HG02970 (cell line): ENCODE results near the gene DPP10.
"Not testable (repeated sequence)": the region's sequence is repeated elsewhere in the genome, so short reads cannot be mapped to it uniquely, and the experiment has no call there.

Experiments
- ATAC-seq: cut with Tn5 transposase; IDR thresholded peaks from one replicate; pipeline ENCODE4 v1.9.1; 2021; ENCODE audit warnings: mild to moderate bottlenecking, moderate library complexity, moderate number of reproducible peaks; ENCODE audit not compliant: unreplicated experiment, low FRiP score

The DPP10 gene

DNA sequence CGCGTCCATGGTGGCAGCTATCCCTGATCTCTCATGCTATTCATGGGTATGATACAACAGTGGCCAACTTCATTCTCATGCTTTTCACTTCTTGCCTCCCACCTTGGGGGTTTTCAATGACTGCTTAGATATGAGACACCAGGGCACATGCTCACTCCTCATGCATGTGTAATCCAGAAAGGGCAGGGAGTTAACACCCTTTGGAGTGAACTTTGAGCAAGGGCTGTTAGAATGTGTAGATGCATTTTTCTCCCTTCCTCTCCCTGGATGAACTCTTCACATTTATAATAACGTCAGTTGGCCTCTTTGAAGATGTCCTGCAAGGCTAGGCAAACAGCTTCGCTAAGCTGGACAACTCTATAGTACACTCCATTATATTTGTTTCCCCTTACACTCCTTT is 56.7 kb downstream of the DPP10 start:
- no peak for ATAC-seq

DNA sequence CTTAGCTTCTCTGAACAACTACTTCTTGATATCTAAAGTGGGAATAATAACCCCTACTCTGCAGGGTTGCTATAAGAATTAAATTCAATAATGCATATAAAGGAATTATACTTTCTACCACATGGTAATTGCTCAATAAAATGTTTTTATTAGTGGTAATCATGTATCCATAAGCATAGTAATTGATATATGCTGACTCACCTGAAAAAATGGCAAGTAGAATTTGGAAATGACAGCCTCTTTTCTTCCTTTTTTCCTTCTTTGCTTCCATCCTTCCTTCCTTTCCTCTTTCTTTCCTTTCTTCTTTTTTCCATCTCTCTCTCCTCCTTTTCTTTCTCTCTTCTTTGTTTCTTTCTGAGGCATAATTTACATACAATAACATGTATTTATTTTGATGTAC is 65.3 kb downstream of the DPP10 start:
- ATAC-seq, result no peak

DNA sequence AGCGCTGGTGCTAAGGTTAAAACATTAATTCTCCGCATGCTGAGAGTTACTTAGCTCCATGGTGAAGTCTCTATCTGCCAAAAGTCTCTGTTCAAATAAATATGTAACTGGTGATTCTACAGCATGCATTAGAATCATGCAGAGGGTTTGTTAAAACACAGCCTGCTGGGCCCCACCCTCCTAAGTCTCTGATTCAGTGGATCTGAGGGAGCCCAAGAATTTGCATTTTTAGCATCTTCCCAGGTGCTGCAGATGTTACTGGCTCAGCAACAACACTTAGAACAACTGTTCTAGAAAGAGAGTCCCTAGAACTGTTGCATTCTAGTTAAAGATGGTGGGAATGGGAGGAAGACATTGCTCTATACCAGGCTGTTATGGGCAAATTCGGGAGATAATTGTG is 73.4 kb downstream of the DPP10 start:
- ATAC-seq, result no peak

DNA sequence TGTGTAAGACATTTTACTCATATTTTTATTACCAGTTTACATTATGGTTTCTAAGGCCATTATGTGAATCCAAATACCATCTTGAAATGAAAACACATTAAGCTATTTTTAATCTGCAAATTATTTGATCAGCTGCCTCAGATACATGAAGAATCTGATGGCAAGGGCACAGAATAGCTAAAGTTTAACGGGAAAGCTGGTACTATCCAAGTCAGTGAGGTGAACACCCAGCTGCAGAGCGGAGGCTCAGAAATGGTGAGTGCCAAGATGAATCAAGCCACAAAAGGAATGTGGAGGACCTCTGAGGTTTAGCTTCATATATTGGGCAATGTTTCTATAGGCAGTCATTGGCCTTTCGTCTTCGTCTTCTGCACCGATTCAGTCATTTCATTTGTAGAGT is 75.1 kb downstream of the DPP10 start:
- no peak for ATAC-seq

DNA sequence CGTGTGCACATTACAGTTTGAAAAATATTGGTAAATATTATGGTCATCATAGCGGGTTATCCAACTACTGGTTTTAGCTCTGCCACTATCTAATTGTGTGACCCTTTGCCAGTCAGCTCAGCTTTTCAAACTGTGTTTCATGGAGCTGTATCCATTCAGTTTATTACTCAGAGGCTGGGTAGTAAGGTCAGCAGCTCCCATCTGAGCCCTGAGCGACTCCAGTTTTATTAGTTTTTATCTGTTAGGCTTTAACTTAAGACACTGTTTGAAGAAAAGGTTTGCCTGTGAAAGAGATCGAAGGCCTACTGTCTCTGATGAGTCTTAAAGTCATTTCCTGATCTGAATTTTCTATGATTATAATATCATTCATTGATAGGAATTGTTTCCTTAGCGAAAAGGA is 76.3 kb downstream of the DPP10 start:
- ATAC-seq, result no peak

DNA sequence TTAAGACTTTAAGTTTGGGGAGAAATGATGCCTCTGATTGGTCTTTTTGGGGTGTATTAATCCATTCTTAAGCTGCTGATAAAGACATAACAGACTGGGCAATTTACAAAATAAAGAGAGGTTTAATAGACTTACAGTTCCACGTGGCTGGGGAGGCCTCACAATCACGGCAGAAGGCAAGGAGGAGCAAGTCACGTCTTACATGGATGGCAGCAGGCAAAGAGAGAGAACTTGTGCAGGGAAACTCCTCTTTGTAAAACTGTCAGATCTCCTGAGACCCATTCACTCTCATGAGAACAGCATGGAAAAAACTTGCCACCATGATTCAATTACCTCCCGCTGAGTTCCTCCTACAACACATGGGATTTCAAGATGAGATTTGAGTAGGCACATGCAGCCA is 80.2 kb downstream of the DPP10 start:
- ATAC-seq, result not testable (repeated sequence)

DNA sequence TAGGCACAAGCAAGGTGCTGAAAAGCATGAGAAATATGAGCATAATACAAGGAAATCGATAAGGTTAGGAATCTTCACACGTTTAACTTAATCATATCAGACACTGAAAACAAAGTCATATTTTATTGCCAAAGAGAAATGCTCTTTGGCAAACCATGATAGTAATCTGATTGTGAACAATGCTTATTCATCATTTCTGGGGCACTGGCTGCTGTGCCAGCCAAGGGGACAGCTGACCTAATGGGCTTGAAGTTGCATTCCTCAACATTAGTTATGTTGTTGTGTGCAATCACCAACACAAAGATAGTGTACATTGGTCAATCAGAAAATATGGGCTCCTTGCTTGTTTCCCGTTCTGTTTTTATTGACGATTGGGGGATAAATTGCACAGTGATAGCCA is 83.5 kb downstream of the DPP10 start:
- no peak for ATAC-seq

DNA sequence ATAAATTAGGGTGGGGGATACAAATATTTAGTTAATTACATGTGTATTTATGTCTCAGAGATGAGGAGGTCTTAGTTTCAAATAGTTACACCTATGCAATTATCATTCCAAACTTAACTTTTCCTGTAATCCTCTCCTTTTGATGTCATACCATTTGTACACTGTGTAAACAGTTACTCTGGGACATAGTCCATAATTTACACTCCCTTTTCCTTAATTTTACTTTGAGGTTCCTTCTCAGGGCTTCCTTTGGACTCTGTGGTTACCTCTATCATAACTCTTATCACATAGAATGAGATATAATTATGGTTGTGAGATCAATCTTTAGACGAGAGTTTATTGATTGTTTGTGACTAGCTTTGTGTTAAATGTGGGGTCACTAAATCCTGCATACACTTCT is 84.4 kb downstream of the DPP10 start:
- ATAC-seq, result no peak

DNA sequence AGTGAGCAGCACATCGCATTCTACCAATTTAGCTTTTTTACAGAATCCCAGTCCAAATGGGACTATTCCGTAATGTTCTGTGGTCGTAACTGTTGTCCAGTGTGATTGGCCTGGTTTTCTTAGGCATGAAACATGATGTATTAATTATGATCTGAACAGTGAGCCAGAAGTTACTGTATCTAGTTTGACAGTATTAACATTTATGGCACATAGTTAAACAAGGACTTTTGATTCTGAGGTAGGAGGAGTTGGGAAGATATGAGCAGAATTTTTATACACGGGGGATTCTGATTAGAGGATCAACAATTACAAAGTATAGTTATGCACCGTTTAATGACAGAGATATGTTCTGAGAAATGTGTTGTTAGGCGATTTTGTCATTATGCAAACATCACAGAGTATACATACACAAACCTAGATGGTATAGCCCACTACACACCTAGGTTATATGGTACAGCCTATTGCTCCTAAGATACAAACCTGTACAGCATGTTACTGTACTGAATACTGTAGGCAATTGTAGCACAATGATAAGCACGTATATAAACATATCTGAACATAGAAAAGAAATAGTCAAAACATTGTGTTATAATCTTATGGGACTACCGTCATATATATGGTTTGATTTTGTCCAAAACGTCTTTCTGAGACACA is 85.0 kb downstream of the DPP10 start:
- ATAC-seq, result no peak

DNA sequence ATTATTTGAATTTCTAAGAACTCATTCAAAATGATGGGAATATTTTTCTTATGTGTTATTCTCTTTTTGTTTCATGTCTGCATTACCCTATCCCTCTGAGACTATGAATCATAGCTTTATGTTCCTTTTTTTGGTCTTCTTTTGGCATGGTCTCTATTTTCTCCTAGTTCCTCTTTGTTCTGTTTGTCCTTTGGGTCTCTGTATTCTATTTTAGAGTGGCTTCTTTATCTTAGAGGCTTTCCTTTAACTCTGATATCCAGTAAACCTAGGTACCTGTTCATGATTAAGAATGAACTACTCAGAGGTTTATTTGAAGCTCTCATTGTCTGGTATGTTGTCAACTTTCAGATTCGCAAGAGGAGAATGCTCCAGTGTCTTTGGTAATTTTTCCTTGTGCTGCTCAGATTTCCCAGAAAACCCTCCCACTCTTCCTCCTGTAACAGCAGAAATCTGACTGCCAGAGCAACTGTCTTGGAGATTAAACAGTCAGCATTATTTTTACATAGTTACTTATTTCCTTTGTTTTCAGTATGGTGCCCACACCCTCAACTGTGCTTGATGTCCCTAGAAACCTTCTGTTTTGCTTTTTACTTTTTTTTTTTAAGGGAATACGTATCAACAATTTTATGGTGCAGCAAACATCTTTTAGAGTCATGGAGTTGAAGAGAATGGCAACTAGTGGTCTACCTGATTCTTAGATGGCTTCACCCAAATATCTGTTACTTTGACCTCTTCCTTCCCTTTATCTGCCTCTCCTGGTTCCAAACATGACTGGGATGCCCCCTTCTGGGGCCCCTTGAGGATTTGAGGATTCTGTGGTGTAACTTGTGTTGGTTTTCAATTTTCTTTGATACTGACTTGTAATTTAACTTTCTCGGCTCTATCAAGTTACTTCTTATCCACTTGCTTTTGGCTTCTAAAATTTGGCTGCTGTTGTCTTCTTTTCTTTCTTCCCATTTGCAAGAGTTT is 92.0 kb downstream of the DPP10 start:
- no peak for ATAC-seq

DNA sequence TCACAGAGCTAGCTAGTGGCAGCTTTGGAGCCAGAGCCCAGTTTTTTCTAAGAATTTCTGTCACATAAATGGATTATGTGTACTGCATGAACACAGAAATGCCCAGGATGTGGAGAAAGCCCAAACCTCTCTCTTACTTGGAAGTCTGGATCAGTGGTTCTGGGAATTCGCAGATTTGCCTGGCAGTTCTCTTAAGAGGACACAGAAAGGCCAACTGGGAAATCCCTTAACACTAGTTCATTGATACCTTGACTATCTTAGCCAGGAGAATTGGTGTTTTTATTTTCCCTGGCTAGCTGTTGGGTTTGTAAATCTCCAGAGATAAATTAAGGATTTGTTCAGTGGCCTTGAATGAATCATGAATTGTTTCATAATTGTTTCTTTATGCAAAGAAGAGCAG is 95.3 kb downstream of the DPP10 start:
- ATAC-seq, result no peak

DNA sequence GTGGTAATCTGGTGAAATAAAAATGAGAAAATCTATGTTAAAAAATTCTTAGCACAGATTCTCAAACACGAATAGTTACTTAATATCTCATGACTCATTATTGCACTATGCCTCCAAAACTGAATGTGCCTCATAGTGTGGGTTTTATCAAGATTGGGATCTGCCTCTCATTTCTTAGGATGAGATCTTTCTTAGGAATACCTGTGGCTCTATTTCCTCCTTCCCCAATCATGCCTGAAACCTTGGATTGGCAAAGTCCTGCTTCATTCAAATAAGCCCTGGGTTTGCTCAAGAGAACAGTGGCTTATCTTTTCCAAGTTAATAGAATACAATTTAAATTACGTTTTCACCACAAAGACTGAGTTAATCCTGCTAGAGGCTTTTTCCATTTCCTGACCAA is 100.3 kb downstream of the DPP10 start:
- ATAC-seq, result no peak

DNA sequence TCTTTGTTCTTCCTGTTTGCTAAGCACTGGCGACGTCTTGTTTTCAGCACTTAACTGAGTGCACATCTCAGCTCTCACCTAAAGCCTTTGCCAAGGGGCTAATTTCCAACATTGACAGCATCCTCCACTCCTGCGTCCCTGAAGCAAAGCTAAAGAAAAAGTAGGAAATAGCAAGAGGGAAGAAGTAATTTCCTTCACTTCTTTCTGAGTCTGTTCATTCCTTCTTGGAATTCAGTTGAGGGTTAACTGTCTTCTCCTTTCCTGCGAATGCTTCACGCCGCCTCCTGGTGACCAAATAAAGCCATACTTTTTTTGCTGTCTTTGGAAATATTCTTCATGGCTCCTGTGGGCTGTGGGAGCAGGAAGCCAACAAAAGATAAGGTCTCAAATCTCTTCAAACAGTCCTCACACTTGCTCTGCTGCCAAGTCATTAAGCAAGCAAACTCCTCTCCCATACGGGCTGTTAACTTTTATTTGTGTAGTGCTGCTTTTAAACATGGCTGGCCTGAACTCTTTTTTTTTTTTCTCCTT is 100.9 kb downstream of the DPP10 start:
- ATAC-seq, result no peak

DNA sequence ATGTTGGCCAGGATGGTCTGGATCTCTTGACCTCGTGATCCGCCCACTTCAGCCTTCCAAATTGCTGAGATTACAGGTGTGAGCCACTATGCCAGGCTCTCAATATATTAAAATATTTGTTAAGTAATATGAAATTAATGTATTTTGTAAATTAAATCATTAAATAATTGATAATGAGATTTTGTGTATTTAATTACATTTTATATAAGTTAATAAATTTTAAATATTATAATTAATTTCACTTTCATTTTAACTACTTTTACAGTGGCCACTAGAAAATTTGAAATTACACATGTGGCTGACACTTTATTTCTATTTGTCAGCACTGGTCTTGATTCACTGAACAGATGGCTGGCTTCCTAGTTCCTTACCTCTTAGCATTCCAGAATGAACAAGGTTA is 102.6 kb downstream of the DPP10 start:
- ATAC-seq, result no peak

DNA sequence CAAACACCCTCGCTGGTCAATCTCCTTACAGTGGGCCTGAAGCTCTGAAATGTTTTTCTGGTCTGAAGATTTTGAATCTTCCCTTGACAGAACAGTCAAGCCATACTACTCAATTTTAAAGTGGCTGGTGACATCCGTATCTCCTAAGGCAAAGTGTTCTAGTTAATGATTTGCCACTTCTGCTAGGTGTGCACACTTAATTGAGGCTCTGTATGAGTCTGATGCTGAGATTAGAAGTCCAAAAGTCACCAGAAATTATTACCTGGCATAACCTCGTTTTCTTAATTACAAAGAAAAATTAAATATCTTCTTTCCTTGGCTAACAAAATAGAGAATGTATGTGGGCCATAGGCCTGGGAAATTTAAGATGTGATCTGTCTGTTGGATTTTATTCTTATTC is 104.1 kb downstream of the DPP10 start:
- ATAC-seq, result no peak

DNA sequence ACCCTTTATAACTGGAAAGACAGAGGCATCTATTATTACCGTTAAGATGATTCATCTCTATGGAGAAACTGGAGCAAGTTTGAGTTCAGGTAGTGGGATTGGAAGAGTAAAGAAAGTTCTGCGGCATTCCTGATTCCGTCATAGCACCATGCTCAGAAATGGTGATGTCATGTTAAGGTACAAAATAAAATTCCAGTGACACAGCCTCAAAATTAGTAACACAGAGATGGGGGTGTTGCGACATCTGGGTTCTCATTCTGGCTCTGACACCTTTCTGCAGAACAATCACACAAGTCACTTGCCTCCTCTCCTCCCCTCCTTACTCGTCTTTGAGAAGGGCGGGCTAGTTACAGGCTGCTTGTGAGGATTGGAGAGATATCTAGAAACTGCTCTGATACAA is 105.7 kb downstream of the DPP10 start:
- ATAC-seq, result no peak

DNA sequence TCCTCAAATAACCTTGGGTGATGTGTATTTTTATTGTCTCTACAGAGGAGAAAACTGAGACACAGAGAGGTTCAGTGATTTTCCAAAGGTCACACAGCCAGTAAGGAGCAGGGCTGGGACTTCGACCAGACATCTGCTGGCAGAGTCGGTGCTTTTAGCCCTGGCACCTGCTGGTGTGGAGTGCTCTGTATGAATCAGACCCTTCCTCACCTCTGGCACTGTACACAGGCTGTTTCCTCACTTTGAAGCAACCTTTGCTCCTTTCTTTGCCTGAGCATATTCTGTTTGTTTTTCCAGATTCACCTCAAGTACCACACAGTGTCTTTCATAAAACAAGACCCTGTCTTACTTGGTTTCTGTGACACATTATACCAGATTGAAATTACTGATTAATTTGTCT is 107.9 kb downstream of the DPP10 start:
- ATAC-seq, result no peak

DNA sequence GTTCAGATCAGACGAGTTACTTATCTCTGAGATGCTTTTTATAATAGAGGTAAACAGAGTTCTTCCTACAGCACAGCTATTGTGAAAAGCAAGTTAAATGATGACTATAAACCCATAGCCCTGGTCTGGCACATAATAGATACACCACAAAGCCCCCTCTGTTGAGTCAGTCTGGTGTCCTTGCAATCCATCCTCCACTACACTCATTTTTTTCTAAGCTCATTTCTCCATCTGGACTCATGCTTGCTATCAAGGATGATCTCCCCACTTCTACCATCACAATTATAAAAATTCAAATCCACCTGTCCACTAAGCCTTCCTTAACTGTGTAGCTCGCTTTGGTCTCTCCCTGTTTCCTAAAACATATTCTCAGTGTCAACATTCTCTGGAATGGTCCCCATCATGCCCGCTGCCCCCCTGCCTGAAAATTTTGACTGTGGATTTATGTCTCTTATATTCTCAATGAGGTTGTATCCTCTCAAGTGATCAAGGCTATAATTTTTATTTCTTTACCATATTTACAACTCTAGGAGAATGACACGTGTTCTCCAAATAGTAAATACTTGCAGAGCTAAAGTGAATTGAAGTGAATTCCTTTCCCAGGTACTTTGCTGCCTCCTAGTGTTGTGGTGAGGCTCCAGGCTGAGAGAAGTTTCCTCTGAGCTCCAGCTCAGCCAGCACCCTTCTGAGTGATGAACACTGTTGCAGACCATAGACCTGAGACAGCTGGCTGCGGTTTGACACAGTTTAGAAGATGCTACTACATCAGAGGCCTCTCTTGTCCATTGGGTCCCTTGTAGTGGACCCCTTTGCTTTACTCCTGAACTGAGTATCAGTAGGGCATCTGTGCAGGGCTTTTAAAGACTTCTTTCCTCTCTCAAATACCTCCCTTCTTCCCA is 108.7 kb downstream of the DPP10 start:
- no peak for ATAC-seq

DNA sequence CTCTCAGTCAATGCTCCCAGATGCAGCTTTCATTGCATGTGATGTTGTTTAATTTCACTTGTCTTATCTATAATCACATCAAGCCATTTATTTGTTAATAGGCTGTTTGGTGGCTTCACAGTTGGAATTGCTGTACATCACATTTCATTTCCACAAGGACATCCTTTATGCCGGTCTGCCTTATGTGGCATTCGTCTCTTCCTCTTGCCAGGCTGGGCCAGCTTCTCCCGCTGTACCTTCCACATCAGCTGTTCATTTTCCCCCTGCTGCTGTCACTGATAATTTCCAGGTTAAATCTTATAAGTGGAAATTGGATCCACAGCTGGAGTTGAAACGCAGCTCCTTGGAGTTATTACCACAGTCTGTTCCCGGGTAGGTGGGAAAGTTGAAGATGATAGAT is 110.6 kb downstream of the DPP10 start:
- ATAC-seq, result no peak

DNA sequence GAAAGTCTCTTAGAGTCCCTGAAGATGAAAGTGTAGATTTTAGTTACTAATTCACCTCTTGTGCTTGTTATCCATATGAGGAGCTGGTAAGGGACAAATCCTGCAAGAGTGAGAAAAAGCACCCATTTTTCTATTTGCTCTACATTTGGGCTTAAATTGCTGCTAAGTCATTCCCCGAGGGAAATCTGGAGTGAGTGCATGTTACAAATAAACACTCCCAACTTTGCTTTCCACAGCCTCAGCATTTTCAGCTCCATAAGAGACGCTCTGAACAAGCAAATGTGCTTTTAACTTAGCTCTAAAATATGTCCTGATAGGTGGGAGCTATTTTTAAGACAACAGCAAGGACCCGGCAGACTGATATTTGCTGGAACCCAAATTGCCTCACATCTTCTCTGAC is 126.7 kb downstream of the DPP10 start:
- ATAC-seq, result no peak

DNA sequence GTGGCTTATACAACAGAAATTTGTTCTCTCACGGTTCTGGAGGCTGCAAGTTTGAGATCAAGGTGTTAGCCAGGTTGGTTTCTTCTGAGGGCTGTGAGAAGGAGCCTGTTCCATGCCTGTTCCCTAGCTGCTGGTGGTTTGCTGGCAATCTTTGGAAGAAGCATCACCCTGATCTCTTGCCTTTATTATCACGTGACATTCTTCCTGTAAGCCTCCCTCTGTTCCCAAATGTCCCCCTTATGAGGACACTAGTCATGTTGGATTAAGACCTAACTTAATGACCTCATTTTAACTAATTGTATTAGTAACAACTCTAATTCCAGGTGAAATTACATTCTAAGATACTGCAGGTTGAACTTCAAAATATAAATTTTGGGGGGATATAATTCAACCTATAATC is 135.2 kb downstream of the DPP10 start:
- ATAC-seq, result no peak
